AG04449 (cell line): Measurements from ENCODE around the gene ATP5F1E.

ENCODE experiments used
- CTCF ChIA-PET: fragments of 350-600 bp; formaldehyde crosslinking; extraction: SDS; loops from one replicate; lab custom pipeline; 2021; ENCODE audit warnings: antibody characterized with exemption; lab: Yijun Ruan, JAX
- POLR2A ChIA-PET: fragments of 400-600, 350-600 bp; formaldehyde crosslinking; extraction: SDS; loops from one replicate; lab custom pipeline; 2020; ENCODE audit warnings: antibody characterized with exemption, inconsistent platforms; lab: Yijun Ruan, JAX
- DNase-seq: peaks from one replicate; pipeline ENCODE4 v3.0.0-alpha.2; 2010; ENCODE audit warnings: low read depth, low spot score
- H3K4me3 ChIP-seq: 2 replicates; pipeline ENCODE4 v1.5.1; 2011; ENCODE audit warnings: low read depth, mild to moderate bottlenecking, control low read depth, low read length
- TF ChIP-seq, protein P1 (sequence below): IDR thresholded peaks from one replicate; pipeline ENCODE4 v1.5.1; 2011; ENCODE audit warnings: mild to moderate bottlenecking, moderate library complexity, low read length, control low read depth, inconsistent platforms; ENCODE audit not compliant: insufficient read depth; ENCODE audit errors: missing control alignments

ATP5F1E gene

DNA sequence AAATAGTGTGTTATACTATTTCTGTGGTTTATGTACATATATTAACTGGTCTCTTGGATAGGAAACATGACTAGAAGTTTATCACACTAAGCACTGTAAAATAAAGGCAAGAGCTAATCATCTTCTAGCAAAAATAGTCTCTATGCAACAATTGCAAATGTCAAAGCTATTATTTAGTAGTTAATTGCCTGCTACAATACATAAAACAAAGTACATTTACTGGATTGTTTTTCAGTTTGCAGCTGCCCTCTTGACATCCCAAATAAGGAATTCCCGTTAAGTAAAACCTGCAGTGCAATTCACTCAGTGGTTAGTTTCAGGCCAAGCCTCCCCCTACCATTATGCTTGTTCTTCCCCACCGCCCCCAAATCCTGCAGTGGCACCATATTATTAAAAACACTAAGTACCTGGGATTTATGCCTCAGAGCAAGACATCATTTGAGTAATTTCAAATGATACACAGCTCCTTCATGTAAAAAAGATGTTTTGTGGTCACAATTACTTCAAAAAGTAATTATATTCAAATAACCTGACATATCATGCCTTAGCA lies 1.6 kb upstream of the ATP5F1E start:
- no peak for DNase-seq
- ChIA-PET CTCF (interaction anchor here (0.7 to 1.4 kb wide), 5 partner anchors 8 to 422 kb away, joined by 3 to 4 read pairs (median 3); no protein-coding TSS in a partner anchor), POLR2A (interaction anchor here (1.8 kb wide), 1 partner anchor 9 kb away, joined by 7 read pairs; the partner anchor contains the start of gene PRELID3B)
- TF ChIP-seq, protein P1, sequence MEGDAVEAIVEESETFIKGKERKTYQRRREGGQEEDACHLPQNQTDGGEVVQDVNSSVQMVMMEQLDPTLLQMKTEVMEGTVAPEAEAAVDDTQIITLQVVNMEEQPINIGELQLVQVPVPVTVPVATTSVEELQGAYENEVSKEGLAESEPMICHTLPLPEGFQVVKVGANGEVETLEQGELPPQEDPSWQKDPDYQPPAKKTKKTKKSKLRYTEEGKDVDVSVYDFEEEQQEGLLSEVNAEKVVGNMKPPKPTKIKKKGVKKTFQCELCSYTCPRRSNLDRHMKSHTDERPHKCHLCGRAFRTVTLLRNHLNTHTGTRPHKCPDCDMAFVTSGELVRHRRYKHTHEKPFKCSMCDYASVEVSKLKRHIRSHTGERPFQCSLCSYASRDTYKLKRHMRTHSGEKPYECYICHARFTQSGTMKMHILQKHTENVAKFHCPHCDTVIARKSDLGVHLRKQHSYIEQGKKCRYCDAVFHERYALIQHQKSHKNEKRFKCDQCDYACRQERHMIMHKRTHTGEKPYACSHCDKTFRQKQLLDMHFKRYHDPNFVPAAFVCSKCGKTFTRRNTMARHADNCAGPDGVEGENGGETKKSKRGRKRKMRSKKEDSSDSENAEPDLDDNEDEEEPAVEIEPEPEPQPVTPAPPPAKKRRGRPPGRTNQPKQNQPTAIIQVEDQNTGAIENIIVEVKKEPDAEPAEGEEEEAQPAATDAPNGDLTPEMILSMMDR, result no peak
- no peak overlapping the region for H3K4me3 ChIP-seq

DNA sequence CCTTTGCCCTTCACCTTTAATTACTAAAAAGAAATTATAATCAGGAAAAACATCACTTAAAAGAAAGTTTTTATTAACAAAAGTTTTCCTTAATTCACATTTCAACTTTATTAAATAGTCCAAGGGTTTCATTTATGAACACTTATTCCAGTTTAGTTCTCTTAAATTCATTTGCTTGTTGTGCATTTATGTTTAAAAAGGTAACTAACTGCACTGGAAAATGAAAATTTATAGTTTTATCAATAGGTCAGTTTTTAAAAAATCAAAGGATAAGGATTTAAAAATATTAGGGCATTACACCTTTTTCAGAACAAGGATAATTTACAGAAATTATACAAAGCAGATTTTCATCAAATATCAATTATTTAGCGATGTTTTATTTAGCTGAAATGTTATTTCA lies 958 bp upstream of the ATP5F1E start:
- no peak for DNase-seq
- CTCF ChIA-PET, result interaction anchor here (0.8 to 1.3 kb wide), 3 partner anchors 14 to 423 kb away, joined by 3 to 4 read pairs (median 3); no protein-coding TSS in a partner anchor
- no peak overlapping the region for H3K4me3 ChIP-seq
- POLR2A ChIA-PET, result interaction anchor here (1.1 to 1.8 kb wide), 5 partner anchors 7 to 142 kb away, joined by 3 to 13 read pairs (median 7); partner anchors contain the start of gene PRELID3B
- TF ChIP-seq, protein P1, result no peak

DNA sequence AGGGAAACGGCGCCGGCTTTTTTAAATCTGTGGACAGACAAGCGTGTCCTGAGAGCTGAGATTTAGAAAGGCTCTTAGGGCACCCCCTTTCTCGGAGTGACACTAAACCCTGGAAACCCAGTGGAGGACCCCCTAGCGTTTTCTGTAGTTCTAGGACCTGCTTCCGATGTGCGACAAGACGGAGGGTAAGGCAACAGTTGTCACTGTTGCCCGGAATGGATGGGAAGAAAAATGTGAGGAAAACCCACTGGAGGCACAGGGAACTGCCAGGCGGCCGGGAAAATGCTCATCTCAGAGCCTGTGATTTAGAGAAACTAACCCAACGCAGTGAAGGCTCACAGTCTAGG lies 551 bp upstream of the ATP5F1E start:
- CTCF ChIA-PET, result interaction anchor here (0.9 to 2.1 kb wide), 6 partner anchors 8 to 163 kb away, joined by 3 to 8 read pairs (median 4); no protein-coding TSS in a partner anchor
- no peak for DNase-seq
- H3K4me3 ChIP-seq, result peak overlapping the region; percentile 69
- TF ChIP-seq, protein P1, result peak; percentile 10
- POLR2A ChIA-PET, result interaction anchor here (0.7 to 1.8 kb wide), 16 partner anchors 8 to 201 kb away, joined by 3 to 13 read pairs (median 4); partner anchors contain the start of genes PRELID3B and TUBB1

DNA sequence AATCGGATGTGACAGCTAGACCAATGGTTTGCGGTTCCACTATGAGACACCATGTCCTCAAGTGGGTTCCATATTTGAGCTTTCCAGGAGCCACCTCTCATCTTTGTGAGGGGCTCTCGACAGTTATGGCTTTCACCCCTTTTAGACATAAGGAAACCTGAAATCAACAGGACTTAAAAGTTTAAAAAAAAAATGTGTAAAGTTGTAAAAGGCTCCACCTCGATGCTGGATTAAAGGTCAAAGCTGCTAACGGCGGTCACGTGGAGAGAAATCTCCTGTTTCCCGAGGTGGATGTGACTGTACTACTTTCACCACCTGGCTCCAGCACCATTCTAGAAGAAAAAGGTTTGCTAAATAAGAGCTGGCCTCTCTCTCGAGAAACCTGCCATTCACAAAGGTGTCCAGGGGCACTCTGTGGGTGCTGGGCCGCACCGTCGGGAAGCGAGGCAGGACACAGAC lies 542 bp downstream of the ATP5F1E start:
- no peak for DNase-seq
- ChIA-PET POLR2A (interaction anchor here (0.6 to 1.8 kb wide), 11 partner anchors 11 to 457 kb away, joined by 3 to 13 read pairs (median 4); partner anchors contain the start of genes PRELID3B and TUBB1), CTCF (interaction anchor here (0.8 to 2.1 kb wide), 6 partner anchors 9 to 162 kb away, joined by 3 to 8 read pairs (median 3); no protein-coding TSS in a partner anchor)
- peak overlapping the region; percentile 79 for H3K4me3 ChIP-seq
- TF ChIP-seq, protein P1, result no peak

DNA sequence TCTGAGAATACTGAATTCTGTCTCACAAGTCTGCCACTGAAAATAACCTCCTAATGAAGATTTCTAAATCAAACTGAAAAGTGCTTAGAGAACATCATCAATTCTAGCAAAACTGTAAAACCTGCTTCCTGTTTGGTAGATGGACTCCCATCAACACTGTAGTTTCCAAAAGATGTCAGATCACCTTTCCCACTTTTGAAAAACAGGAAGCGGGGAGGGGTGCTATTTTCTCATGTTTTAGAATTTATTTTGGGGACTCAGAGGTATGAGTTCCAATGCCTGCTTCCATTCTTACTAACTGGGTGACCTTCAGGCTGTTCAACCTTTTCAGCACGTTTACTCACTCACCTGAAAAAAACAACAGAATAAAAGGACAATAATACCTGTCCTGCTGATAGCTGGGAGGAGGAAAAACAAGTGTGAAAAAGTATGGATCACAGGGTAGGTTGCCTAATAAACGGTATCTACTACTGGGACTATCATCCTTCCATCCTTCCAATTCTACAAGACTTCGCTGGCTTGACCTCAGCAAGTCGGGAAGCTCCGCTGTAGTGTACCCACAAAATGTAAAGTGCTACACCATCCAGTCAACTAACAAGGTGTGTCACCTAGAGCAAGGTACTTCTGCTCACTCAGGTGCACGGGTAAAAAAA lies 1.1 kb downstream of the ATP5F1E start:
- CTCF ChIA-PET, result interaction anchor here (1.0 to 2.1 kb wide), 4 partner anchors 14 to 161 kb away, joined by 3 to 8 read pairs (median 4); no protein-coding TSS in a partner anchor

More for the DNA sequence above, 1.1 kb downstream of the ATP5F1E start:
- POLR2A ChIA-PET, result interaction anchor here (0.7 to 1.8 kb wide), 4 partner anchors 12 to 457 kb away, joined by 4 to 13 read pairs (median 10); partner anchors contain the start of gene TUBB1
- no peak for DNase-seq
- H3K4me3 ChIP-seq, result peak overlapping the region; percentile 79
- TF ChIP-seq, protein P1, result no peak
